HG03571 (cell line): ENCODE data around the gene BMAL1.
"Not testable (repeated sequence)": the region's sequence is repeated elsewhere in the genome, so short reads cannot be mapped to it uniquely, and the experiment has no call there.

Source experiments
- ATAC-seq: cut with Tn5 transposase; IDR thresholded peaks from one replicate; pipeline ENCODE4 v1.9.1; 2021; ENCODE audit not compliant: unreplicated experiment

Gene BMAL1

DNA sequence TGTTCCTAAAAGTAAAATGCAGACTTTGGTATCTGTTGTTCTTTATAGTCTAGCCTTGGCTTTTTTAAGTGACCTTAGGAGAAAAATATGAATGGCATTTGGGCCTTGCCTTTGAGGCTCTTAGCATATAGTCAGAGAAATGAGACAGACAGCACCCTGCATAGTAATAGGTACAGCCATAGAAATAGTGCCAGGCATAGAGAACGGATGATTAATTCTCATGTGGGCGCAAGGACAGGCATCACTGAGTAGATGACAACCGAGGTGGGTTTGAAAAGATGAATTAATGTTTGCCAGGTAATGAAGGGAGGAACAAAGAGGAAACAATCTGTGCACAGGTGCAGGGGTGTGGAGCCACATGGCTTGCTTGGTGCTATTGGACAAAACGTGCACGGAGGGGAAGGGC lies 90.5 kb downstream of the BMAL1 start:
- no peak for ATAC-seq

DNA sequence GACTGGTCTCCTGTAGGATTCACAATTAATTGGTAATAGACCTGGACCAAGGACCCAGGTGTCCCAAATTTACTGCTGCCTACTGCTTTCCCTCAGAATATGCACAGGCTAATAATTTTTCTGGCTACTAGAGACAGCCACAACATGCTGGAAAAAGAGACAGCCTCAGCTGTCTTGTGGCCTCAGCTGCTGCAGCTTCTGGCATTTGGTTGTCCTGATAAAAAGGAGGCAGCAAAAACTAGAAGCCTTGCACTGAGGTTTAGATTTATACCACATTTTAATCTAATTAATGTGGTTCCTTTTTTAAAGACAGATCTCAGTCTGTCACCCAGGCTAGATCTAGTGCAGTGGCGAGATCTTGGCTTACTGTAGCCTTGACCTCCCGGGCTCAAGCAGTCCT lies 95.6 kb downstream of the BMAL1 start:
- ATAC-seq, result no peak

DNA sequence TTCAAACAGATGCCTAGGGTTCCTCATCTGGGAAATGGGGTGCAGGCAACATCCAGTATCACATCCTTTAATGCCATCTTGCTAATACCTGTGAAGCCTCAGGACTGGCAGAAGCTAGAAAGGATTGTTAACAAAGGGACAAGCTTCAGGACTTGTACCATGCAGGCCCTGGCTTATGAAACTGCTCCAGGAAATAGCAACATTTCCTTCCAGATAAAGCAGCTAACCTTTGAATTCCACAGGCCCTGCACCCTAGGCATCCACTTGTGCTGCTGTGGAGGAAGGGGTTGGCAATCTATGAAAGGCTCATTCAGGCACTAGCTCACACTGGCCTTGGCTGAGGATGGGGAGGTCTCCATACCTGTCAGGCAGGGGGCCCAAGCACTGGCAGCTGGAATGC lies 98.2 kb downstream of the BMAL1 start:
- ATAC-seq, result no peak

DNA sequence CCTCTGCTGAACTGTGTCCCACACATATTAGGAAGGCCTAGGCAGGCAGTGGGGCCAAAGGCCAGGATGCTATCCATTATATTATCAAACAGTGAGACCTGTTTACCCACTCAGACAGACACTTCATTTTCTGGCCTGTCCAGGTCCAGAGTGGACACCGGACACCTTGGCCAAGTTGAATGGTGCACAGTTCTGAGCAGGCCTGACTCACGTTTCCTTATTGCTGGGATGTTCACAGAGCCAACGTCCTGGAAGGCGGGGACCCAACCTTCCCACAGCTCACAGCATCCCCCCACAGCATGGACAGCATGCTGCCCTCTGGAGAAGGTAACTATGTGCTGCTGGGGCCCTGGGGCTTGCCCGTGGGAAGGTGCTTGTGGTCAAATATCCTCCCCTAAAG lies 98.8 kb downstream of the BMAL1 start:
- no peak for ATAC-seq

DNA sequence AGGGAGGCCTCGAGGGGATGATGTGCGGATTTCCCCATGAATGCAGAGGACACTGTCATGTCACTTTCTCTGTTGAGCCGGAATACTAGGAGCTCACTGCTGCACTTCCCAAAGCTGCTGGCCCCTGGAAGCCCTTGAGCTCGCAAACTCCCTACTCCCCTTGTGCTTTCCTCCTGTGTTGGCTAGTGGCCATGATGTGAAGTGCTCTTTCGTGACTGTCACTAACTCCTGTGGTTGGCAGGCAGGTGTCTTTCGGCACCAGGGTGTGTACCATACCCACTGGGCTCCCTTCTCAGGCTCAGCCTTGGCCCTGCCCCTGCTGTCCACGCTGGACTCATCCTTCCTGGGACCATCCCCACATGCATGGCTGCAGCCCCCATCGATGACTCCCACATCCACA lies 99.2 kb downstream of the BMAL1 start:
- no peak for ATAC-seq

DNA sequence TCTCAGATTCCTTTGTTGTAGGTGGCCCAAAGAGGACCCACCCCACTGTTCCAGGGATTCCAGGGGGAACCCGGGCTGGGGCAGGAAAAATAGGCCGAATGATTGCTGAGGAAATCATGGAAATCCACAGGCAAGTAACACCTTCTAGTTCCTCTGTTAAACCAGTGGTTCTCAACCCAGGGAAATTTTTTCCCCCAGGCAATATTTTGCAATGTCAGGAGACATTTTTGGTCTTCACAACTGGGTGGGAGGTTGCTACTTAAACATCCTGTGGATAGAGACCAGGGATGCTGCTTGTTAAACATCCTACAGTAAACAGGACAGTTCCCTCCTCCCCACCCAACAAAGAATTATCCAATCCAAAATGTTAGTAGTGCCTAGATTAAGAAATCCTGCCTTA lies 100.7 kb downstream of the BMAL1 start:
- ATAC-seq, result no peak

DNA sequence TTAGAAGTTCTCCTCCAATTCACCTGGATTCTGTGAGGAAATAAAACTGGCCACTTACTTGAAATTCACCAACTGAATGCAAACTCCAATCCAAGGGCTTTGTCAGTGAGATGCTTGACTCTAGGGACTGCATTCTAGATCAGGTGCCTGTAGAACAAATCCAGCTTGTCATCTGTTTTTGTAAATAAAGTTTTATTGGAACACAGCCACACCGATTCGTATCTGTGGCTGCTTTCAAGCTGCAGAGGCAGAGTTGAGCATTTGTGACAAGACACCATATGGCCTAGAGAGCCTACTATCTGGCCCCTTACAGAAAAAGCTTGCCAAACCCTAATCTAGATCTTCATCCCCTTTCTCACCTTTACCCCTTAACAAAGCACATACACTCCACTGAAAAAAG lies 103.1 kb downstream of the BMAL1 start:
- ATAC-seq, result no peak

DNA sequence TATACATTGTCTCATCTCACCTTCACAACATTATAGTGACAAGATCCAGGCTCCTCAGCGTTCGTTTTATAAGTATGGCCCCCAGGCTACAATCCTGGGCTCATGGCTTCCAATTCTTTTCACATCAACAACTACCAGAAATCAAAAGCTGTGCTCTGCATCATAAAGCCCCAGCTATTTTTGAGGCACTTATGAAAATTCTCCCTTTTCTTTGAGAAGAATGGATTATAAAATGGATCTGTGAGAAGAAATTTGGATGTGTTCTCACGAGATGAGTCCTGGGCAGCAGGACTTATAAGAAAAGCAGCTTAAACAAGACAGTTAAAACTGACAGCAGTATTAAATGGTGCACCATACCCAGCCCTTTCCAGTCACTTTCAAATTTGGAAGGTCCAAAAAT lies 105.2 kb downstream of the BMAL1 start:
- no peak for ATAC-seq

DNA sequence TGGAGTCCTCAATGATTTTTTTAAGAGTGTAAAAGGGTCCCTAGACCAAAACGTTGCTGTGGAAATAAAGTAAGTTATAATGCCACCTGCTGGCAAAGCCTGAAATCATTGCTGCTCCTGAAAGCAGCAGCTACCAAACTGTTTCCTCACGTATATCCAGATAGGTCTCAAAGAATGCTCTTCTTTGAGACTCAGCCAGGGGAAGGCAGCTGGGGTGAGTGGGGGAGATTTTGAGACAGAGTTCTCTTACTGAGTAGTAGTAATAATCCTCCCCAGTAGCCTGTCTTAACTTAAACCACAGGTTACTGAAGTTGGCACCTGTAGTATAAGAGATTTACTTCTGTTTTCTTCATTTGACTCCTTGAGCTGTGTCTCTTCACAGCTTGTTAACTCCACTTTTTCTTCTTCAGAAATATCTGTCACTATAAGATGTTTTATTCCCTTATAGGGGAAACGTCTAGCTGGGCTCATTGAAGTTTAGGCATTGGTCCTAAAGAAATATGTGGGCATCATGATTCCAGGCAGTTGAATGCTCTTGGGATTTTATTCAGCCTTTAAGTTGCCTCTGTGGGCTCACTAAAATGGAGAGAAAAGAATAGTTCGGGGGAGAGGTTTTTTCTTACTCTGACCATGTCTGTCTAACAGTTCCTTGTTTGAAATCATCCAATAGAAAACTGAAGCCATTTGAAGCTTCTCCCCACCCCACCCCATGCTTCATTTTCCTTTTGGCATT lies 107.5 kb downstream of the BMAL1 start:
- ATAC-seq, result no peak

DNA sequence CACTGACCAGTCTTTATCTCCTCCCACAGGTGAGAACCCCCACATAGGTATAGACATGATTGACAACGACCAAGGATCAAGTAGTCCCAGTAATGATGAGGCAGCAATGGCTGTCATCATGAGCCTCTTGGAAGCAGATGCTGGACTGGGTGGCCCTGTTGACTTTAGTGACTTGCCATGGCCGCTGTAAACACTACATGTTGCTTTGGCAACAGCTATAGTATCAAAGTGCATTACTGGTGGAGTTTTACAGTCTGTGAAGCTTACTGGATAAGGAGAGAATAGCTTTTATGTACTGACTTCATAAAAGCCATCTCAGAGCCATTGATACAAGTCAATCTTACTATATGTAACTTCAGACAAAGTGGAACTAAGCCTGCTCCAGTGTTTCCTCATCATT lies 109.0 kb downstream of the BMAL1 start:
- no peak for ATAC-seq

DNA sequence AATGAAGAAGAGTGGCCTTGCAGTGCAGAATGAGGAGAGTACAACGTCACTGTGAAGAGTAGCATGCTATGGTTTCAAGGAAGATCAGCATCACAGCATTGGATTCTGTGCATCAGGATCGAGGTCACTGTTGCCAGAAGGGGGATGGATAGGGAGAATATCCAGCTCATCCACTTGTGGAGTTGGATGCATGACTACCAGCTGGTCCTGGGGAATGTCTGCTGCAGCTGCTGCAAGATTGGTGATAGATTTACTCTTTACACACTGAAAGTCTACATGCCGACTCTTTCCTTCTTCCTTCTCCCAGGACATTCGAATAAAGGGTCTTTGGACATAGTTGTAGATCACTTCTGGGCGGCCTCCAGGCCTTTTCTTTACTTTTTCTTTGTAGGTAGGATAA lies 111.2 kb downstream of the BMAL1 start:
- ATAC-seq, result no peak

DNA sequence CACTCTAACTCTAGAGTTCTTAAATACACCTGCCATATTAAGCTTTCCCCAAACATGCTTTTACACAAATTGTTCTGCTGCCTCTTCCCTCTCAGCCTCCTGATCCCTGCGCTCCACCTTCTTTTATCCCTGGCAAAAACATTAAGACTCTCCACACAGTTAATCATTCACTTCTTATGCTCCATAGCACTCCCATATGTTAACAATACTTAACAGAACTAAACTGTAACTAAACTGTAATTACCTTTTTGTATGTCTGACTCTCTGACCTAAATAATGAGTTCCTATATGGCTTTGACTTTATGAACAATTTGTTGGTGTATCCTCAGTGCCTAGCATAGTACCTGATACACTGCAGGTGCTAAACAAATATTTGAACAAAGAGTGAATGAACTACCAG lies 113.6 kb downstream of the BMAL1 start:
- ATAC-seq, result no peak

DNA sequence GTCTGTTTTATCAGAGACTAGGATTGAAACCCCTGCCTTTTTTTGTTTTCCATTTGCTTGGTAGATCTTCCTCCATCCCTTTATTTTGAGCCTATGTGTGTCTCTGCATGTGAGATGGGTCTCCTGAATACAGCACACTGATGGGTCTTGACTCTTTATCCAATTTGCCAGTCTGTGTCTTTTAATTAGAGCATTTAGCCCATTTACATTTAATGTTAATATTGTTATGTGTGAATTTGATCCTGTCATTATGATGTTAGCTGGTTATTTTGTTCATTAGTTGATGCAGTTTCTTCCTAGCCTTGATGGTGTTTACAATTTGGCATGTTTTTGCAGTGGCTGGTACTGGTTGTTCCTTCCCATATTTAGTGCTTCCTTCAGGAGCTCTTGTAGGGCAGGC lies 120.7 kb downstream of the BMAL1 start:
- not testable (repeated sequence) for ATAC-seq

DNA sequence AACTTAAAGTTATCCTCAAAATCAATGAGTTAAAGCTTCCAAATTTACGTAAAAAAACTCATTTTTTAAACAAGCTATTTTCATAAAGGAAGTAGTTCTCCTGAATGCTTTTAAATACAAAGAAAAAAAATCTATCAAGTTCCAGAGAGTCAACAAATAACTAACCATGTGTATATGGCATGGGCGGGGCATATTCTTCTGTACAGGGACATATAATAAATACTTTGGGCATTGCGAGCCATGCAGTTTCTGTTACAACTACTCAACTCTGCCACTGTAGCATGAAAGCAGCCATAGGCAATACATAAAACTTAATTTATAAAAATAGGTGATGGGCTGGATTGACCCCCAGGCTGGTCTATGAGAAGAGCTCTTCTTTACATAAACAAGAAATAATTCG lies 127.6 kb downstream of the BMAL1 start:
- no peak for ATAC-seq

DNA sequence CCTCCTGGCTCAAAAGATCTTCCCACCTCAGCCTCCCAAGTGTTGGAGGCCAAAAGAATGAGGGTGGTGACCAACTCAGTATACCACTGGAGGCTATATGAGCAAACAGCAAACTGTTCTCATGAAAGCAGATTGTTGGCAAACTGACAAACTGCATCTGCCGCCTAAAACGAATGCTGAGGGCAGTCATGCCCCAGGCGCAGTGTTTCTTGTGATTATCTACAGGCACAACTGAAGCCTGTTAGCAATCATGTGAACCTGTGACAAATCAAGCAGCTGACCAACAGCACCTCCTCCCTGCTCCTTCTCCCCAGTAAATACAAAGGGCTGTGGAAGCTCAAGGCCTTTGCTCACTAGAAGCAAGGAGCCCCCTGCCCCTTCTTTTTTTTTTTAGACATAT lies 137.6 kb downstream of the BMAL1 start:
- ATAC-seq, result no peak

DNA sequence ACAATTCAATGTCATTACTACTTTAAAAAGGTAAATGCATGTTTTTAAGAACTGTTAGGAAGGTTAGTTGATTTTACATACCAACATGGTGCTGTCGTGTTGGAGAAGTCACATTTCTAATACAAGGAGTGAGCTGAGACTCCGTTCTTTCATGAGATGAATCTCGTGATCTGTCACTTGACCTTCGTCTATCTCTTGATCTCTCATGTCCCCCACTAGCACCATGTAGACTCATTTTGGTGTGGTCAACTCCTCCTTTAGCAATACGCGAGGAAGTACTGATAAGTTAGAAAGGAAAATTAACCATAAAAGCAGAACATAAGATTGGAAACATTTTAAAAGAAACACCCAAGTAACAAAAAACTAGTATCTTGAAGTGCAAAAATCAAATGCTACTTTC lies 144.0 kb downstream of the BMAL1 start:
- ATAC-seq, result no peak

DNA sequence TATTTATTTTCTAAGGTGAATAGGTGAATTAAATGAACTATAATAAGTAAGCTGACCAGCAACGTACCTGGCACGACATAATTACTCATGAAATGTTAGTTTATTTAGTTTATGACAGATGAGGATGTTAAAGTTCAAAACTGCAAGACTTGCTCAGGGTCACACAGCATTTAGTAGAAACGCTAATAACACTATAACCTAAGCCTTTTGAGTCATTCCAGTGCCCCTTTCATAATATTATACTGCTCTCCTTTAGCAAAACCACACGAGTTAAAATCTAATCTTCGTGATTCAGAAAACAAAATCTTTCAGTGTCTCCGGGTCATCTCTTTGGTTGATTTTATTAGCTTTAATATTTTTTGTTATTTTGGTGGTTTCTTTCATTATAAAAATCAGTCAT lies 145.8 kb downstream of the BMAL1 start:
- no peak for ATAC-seq

DNA sequence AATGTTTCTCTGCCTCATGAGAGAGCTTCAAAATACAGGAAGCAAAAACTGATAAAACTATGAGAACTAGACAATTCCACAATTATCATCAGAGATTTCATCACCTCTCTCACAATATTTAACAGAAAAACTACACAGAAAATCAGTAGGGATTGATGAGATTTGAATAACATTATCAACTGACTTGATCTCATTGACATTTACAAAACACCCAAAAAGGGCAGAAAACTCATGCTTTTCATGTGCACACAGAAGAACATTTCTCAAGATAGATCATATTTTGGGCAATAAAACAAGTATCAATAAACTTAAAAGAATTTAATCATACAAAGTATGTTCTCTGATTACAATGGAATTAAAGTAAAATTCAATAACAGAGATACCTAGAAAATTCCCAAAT lies 149.8 kb downstream of the BMAL1 start:
- ATAC-seq, result no peak

DNA sequence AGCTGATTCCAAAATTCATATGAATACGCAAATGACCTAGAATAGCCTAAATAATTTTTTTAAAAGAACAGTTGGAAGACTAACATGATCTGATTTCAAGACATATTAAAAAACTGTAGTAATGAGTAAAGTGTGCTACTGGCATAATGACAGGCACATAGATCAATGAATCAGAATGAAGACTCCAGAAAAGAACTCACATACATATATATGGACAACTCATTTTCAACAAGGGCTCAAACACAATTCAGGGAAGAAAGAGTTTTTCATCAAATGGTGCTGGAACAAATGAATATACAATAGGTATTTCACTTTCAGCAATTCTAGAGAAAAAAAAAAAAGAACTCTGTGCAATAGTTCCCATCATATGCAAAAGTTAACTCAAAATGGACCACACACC lies 151.7 kb downstream of the BMAL1 start:
- no peak for ATAC-seq

DNA sequence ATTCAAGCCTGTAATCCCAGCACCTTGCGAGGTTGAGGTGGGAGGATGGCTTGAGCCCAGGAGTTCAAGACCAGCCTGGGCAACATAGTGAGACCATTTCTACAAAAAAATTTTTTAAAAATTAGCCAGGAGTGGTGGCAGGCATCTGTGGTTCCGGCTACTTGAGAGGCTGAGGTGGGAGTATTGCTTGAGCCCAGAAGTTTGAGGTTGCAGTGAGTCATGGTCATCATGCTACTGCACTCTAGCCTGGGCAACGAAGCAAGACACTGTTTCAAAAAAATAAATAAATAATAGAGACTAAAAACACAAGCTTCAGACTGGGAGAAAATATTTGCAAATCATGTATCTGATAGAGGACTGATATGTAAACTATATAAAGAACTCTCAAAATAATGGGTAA lies 152.2 kb downstream of the BMAL1 start:
- no peak for ATAC-seq

DNA sequence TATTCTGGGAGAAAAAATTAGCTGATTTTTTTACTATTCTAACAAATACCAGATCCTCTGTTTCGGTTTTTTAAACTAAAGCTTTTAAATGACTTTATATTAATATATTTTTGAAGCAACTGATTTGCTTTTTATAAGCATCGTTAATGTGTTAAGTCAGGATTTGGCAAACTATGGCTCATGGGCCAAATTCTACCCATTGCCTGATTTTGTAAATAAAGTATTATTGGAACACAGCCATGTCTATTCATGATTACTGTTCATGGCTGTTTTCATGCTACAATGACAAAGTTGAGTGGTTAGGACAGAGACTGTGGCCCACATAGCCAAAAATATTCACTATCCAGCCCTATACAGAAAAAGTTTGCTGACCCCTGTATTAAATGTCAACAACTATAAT lies 155.8 kb downstream of the BMAL1 start:
- no peak for ATAC-seq

DNA sequence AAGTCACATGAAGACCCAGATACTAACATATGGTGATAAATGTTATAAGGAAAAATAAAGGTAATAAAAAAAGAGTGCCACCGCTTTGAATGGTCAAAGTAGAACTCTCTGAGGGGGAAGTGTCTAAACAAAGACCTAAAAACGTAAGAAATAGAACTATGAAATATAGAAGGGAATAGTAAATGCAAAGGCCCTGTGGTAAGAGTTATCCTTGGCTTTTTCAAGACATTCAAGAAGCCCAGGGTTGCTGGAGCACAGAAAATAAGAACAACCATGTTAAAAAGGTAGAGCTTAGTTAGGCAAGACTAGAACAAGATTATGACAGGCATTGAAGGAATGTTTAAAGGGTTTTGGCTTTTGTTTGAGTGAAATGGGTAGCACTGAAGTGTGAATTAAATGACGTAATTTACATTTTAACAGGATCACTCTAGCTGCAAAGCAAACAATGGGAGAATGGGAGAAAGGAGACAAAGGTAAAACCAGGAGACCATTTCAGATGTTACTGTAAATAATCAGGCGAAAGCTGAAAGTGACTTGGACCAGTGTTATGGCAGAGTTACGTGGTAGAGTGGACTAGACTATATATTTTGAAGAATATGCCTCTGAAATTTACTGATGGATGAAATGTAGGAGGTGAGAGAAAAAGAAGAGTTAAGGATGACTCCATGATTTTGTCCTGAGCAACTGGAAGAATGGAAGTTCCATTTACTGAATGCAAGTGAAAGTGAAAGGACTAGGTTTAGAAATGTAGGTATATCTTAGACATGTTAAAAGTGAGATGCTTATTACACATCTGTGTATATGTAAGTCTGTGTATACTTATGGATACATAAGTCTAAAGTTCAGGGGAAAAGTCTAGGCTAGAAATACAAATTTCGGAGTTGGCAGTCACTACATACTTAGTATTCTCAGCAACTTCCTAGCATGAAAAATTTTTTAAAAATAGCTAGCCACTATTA lies 156.9 kb downstream of the BMAL1 start:
- ATAC-seq, result no peak
